Neural cell (in vitro differentiated cells): ENCODE results near the gene SH3BP5.

Source experiments
- CTCF ChIP-seq: fragments of 450-650 bp; IDR thresholded peaks from 2 replicates; pipeline ENCODE4 v1.5.1; 2014; ENCODE audit warnings: antibody characterized with exemption, mild to moderate bottlenecking, moderate library complexity; ENCODE audit not compliant: poor library complexity, severe bottlenecking
- EP300 ChIP-seq: fragments of 450-650 bp; conservative IDR thresholded peaks from 2 replicates; pipeline ENCODE4 v1.6.1; 2014; ENCODE audit warnings: antibody characterized with exemption, mild to moderate bottlenecking, moderate library complexity; ENCODE audit not compliant: poor library complexity, severe bottlenecking
- EZH2 ChIP-seq: fragments of 200-600, 300-800 bp; shearing (Covaris generic), sonication (generic); IDR thresholded peaks from 2 replicates; pipeline ENCODE4 v1.6.1; 2014; ENCODE audit warnings: antibody characterized with exemption, low read length, borderline replicate concordance, mild to moderate bottlenecking; ENCODE audit not compliant: insufficient read depth, poor library complexity, severe bottlenecking
- MXI1 ChIP-seq: fragments of 450-650 bp; conservative IDR thresholded peaks from 2 replicates; pipeline ENCODE4 v1.6.1; 2014; ENCODE audit warnings: antibody characterized with exemption, mild to moderate bottlenecking; ENCODE audit not compliant: poor library complexity, severe bottlenecking
- POLR2AphosphoS5 ChIP-seq: IDR thresholded peaks from 2 replicates; pipeline ENCODE4 v1.6.1; 2012
- RAD21 ChIP-seq: fragments of 450-650 bp; conservative IDR thresholded peaks from 2 replicates; pipeline ENCODE4 v1.6.1; 2014; ENCODE audit warnings: antibody characterized with exemption, mild to moderate bottlenecking, moderate library complexity
- REST ChIP-seq: IDR thresholded peaks from 2 replicates; pipeline ENCODE4 v1.6.1; 2012; ENCODE audit warnings: borderline replicate concordance
- SMC3 ChIP-seq: fragments of 450-650 bp; conservative IDR thresholded peaks from 2 replicates; pipeline ENCODE4 v1.6.1; 2014; ENCODE audit warnings: antibody characterized with exemption, mild to moderate bottlenecking, moderate library complexity; ENCODE audit not compliant: poor library complexity
- TAF1 ChIP-seq: IDR thresholded peaks from 2 replicates; pipeline ENCODE4 v1.6.1; 2012; ENCODE audit warnings: low read depth

GRCh38 chr3:15341030-15341726 is 8.8 kb upstream of the SH3BP5 start:
- TF ChIP-seq EZH2, result no peak
- no peak for TF ChIP-seq CTCF
- no peak for TF ChIP-seq EP300
- no peak for TF ChIP-seq TAF1
- TF ChIP-seq POLR2AphosphoS5, result no peak
- TF ChIP-seq REST, result no peak
- no peak for TF ChIP-seq SMC3
- no peak for TF ChIP-seq RAD21
- no peak for TF ChIP-seq MXI1
